Transverse colon (tissue), 4 donors: ENCODE data around the gene THPO. TPM values are rescaled to one million over a fixed set of nuclear protein-coding genes. Genes with fewer than 3 reads are reported as not detected.

ENCODE experiments used
- DNase-seq: peaks from one replicate; pipeline ENCODE4 v3.0.0-alpha.2; 2019
- H3K27ac ChIP-seq, 4 donors: fragments of 200-600 bp; sonication (generic); 2 replicates each; pipeline ENCODE4 v1.5.1; 2016 to 2018; ENCODE audit warnings: inconsistent platforms in 4 of 4
- H3K27me3 ChIP-seq: fragments of 200-600 bp; sonication (generic); 2 replicates; pipeline ENCODE4 v1.5.1; 2017; ENCODE audit warnings: inconsistent platforms
- H3K36me3 ChIP-seq, 4 donors: fragments of 200-600 bp; sonication (generic); 2 replicates each; pipeline ENCODE4 v1.5.1; 2017 to 2019; ENCODE audit warnings: inconsistent platforms in 4 of 4
- H3K4me1 ChIP-seq, 4 donors: fragments of 200-600 bp; sonication (generic); 2 replicates each; pipeline ENCODE4 v1.5.1; 2017 to 2020; ENCODE audit warnings: inconsistent platforms in 4 of 4
- H3K4me3 ChIP-seq, 4 donors: fragments of 200-600 bp; sonication (generic); 1 replicate in 1 of 4; 2 replicates in 3 of 4; pipeline versions ENCODE4 v1.5.1 to v1.6.1; 2017 to 2019; ENCODE audit warnings: inconsistent platforms in 4 of 4
- H3K9me3 ChIP-seq, 2 donors: fragments of 200-600 bp; sonication (generic); 2 replicates each; pipeline ENCODE4 v1.5.1; 2017 to 2019; ENCODE audit warnings: inconsistent platforms in 2 of 2
- EP300 ChIP-seq: sonication (generic); formaldehyde crosslinking; IDR thresholded peaks from one replicate; pipeline ENCODE4 v1.6.1; 2017; ENCODE audit warnings: antibody characterized with exemption, low read depth
- POLR2A ChIP-seq: fragments of 450-650 bp; IDR thresholded peaks from one replicate; pipeline ENCODE4 v1.6.1; 2016; ENCODE audit warnings: antibody characterized with exemption, mild to moderate bottlenecking, moderate library complexity
- POLR2AphosphoS5 ChIP-seq, 3 donors: sonication (generic); formaldehyde crosslinking; IDR thresholded peaks; one replicate each; pipeline ENCODE4 v1.6.1; 2016; ENCODE audit warnings: antibody characterized with exemption in 3 of 3
- WGBS, 2 donors: methylation state at CpG; one replicate each; pipeline ENCODE4 v1.1.5; 2018; ENCODE audit warnings: low coverage in 1 of 2; 5-methylcytosine and 5-hydroxymethylcytosine counted together
- in situ Hi-C, 4 donors: fragments of 200-750 bp; cut with MboI; loops; one replicate each; pipeline versions ENCODE4 v1.15.0 to v1.15.1; 2017; ENCODE audit warnings: low sequenced_read_pairs in 3 of 4, low pct_ligation_motif_present in 1 of 4, low pct_unique_long_range_greater_than_20kb in 1 of 4
- intact Hi-C: fragments of 100-400 bp; cut with DNase I; formaldehyde crosslinking; loops from one replicate; pipeline ENCODE4 v1.15.1; 2023; ENCODE audit warnings: low total_unique reads
- total RNA-seq, 4 donors: library from RNA; depleted of rRNA; stranded (reverse); fragments of >200 nt; gene quantifications; one replicate each; pipeline ENCODE4 v1.1.0, GENCODE V29; 2016
- TF ChIP-seq, protein P1 (sequence below), 5 experiments: fragments of 200-600 bp in 3 of 5; fragments of 450-650 bp in 2 of 5; sonication (generic) in 3 of 5; IDR thresholded peaks; 1 replicate in 2 of 5; 2 replicates in 3 of 5; pipeline ENCODE4 v1.5.1; 2016 to 2017; ENCODE audit warnings: antibody characterized with exemption in 5 of 5, inconsistent platforms in 3 of 5, mild to moderate bottlenecking in 2 of 5, moderate library complexity in 1 of 5

The THPO gene
- total RNA-seq, 4 donors from 2014 or later: not detected

DNA sequence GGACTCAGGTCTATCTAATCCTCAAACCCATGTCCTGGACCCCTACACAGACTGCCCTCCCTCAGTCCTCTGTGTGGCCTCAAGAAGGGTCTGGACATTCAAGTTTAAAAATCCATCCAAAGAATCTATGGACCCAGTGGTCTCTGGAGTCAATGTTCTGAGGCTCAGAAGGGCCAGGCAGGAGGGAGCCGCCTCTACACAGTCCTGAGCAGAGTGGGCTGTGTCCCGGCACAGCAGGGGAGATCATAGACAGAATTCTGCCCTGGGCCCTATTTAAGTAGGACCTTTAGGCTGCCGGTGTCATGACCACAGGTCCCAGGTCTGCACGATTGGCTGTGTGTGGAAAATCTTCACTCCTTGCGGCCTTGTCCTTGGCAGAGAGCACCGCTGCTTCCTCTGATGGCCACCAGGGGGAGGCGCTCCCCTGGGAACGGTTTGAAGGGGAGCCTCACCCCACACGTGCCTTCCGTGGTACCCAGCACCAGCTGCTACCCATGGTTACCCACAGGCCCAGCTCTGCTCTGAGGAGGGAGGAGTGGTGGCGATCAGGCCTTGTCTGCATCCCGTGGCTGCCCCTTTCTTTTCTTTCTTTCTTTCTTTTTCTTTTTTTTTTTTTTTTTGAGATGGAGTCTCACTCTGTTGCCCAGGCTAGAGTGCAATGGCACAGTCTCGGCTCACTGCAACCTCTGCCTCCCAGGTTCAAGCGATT lies 39.8 kb upstream of the THPO start:
- Histone ChIP-seq H3K27me3 (no peaks in the 10 kb centered on the region), H3K4me3 (no peak overlapping the region), H3K9me3 (no peaks in the 10 kb centered on the region), H3K4me1 (no peaks in the 10 kb centered on the region), H3K27ac (no peak overlapping the region), H3K36me3 (no peaks in the 10 kb centered on the region)
- intact Hi-C loops (no loop called here), in situ Hi-C loops (loop anchor here in 1 of 4 donors (25.0 kb wide), 1 partner anchor 120 kb away; no protein-coding TSS in a partner anchor)
- 15% methylated on average over 13 of the region's 14 CpGs; no CpG with 5 or more reads in 1 of the 2 donors for WGBS, 2 donors
- TF ChIP-seq POLR2AphosphoS5 (IDR thresholded peaks at IDR 0.05) (no peak), POLR2A (no peak), EP300 (no peak)
- TF ChIP-seq, protein P1, sequence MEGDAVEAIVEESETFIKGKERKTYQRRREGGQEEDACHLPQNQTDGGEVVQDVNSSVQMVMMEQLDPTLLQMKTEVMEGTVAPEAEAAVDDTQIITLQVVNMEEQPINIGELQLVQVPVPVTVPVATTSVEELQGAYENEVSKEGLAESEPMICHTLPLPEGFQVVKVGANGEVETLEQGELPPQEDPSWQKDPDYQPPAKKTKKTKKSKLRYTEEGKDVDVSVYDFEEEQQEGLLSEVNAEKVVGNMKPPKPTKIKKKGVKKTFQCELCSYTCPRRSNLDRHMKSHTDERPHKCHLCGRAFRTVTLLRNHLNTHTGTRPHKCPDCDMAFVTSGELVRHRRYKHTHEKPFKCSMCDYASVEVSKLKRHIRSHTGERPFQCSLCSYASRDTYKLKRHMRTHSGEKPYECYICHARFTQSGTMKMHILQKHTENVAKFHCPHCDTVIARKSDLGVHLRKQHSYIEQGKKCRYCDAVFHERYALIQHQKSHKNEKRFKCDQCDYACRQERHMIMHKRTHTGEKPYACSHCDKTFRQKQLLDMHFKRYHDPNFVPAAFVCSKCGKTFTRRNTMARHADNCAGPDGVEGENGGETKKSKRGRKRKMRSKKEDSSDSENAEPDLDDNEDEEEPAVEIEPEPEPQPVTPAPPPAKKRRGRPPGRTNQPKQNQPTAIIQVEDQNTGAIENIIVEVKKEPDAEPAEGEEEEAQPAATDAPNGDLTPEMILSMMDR (IDR thresholded peaks at IDR 0.05): peak; percentile 76 to 90 (median 88)
- peak; percentile 76 for DNase-seq

DNA sequence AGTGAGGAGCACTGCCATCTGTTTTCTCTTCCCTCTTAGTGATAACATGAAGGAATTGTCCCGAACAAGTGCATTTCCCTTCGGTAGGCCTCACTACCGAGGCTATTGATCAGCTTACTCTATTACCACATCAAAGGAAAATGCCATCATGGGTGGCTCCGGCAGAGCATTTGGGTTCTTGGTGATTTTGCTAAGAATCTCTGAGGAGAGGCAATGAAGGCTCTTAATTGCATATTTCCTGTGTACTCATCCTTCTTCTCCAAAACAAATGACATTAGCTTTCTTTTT lies 37.1 kb upstream of the THPO start:
- no peak overlapping the region for H3K4me3 ChIP-seq
- no peak overlapping the region for H3K27ac ChIP-seq
- no peaks in the 10 kb centered on the region for H3K9me3 ChIP-seq
- 75 to 83% methylated on average over 2 to 4 of the region's 4 CpGs for WGBS, 2 donors
- TF ChIP-seq EP300: no peak
- no peak for TF ChIP-seq POLR2AphosphoS5 (IDR thresholded peaks at IDR 0.05)
- H3K36me3 ChIP-seq: no peaks in the 10 kb centered on the region
- H3K27me3 ChIP-seq: no peaks in the 10 kb centered on the region
- DNase-seq: no peak
- in situ Hi-C loops (loop anchor here in 1 of 4 donors (25.0 kb wide), 1 partner anchor 122 kb away; no protein-coding TSS in a partner anchor), intact Hi-C loops (no loop called here)
- H3K4me1 ChIP-seq: no peaks in the 10 kb centered on the region

DNA sequence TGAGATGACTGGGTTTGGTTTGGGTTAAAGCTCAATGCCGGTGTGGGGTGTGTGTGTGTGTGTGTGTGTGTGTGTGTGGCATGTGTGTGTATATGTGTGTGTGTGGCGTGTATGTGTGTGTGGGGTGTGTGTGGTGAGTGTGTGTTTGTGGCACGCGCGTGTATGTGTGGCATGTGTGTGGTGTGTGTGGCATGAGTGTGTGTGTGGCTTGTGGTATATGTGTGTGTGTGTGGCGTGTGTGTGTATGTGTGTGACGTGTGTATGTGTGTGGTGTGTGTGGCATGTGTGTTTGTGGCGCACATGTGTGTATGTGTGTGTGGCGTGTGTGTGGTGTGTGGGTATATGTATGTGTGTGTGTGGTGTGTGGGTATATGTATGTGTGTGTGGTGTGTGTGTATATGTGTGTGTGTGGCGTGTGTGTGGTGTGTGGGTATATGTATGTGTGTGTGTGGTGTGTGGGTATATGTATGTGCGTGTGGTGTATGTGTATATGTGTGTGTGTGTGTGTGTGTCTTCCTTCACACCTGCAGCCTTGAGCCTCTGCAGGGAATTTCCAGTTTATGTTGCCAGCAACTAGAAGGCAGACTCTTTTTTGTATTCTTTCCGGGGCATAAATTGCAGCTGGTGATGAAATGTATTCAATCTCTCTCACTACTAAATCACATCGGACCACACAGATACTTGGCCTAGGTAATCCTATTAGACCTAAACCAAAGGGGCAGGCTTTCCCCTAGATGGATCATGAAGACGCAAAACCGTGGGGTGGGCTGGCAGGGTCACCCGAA lies 36.6 kb upstream of the THPO start:
- H3K9me3 ChIP-seq: no peaks in the 10 kb centered on the region
- no peaks in the 10 kb centered on the region for H3K36me3 ChIP-seq
- 82 to 83% methylated on average over 8 to 16 of the region's 16 CpGs for WGBS, 2 donors
- TF ChIP-seq EP300: no peak
- TF ChIP-seq, protein P1 (IDR thresholded peaks at IDR 0.05): no peak
- TF ChIP-seq POLR2A: no peak
- TF ChIP-seq POLR2AphosphoS5 (IDR thresholded peaks at IDR 0.05): no peak
- DNase-seq: no peak
- in situ Hi-C loops (loop anchor here in 1 of 4 donors (25.0 kb wide), 1 partner anchor 123 kb away; no protein-coding TSS in a partner anchor), intact Hi-C loops (no loop called here)
- H3K4me1 ChIP-seq: no peaks in the 10 kb centered on the region
- no peak overlapping the region for H3K4me3 ChIP-seq
- H3K27ac ChIP-seq: no peak overlapping the region
- no peaks in the 10 kb centered on the region for H3K27me3 ChIP-seq

DNA sequence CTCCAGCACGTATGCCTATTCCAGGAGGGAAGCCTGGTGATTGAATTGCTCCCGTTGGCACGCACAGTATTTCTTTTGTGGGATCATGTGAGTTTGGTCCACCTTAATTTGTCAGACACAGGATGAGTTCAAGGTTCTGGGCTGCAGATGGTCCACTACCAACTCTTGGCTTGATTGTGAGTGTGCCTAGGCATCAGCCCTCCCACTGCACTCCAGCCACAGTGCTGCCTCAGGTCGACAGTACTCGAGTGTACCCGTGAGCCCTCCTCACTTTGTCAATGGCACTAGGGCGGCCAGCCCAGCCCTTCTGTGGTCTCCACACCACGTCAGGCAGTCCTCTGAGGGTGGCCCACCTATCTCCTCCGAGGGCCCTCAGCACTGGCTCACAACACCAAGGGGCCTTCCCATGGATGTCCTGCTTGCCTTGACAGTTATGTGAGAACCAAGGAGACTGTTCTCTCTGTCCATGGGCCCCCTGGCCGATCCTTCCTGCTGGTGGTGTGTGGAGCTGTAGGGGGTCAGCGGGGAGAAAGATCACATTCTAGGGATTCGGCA lies 32.0 kb upstream of the THPO start:
- no peaks in the 10 kb centered on the region for H3K27me3 ChIP-seq
- 60 to 90% methylated on average over 3 to 12 of the region's 12 CpGs for WGBS, 2 donors
- no peak overlapping the region for H3K4me3 ChIP-seq
- intact Hi-C loops (no loop called here), in situ Hi-C loops (loop anchor here in 1 of 4 donors (25.0 kb wide), 1 partner anchor 127 kb away; no protein-coding TSS in a partner anchor)
- H3K4me1 ChIP-seq: no peaks in the 10 kb centered on the region
- TF ChIP-seq EP300 (no peak), POLR2A (no peak), POLR2AphosphoS5 (IDR thresholded peaks at IDR 0.05) (no peak)
- TF ChIP-seq, protein P1 (IDR thresholded peaks at IDR 0.05): no peak
- no peak overlapping the region for H3K27ac ChIP-seq
- DNase-seq: no peak
- H3K9me3 ChIP-seq: no peaks in the 10 kb centered on the region
- H3K36me3 ChIP-seq: no peaks in the 10 kb centered on the region
